GM21825 (cell line): ENCODE data around the gene UNKL.

Experiments
- ATAC-seq: cut with Tn5 transposase; IDR thresholded peaks from one replicate; pipeline ENCODE4 v1.9.1; 2021; ENCODE audit warnings: mild to moderate bottlenecking, moderate library complexity; ENCODE audit not compliant: unreplicated experiment

UNKL gene

DNA sequence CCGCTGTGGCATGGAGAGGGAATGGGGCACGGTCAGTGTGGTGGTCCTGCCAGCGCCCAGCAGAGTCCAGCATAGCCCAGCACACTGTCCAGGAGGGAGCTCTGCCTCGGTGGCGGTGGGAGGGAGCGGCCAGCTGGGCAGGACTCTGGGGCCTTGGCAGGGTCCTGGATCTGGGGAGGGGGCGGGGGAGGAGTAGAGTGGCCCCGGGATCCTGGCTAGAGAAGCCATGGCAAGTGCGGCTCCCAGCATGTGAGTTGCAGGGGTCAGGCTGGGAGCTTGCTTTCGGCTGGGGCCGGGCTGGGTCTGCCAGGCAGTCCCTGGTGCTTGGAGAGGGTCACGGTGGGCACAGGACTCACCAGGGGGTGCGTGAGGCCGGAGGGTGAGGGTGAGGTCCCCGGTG lies 58.9 kb downstream of the UNKL start:
- ATAC-seq: no peak

DNA sequence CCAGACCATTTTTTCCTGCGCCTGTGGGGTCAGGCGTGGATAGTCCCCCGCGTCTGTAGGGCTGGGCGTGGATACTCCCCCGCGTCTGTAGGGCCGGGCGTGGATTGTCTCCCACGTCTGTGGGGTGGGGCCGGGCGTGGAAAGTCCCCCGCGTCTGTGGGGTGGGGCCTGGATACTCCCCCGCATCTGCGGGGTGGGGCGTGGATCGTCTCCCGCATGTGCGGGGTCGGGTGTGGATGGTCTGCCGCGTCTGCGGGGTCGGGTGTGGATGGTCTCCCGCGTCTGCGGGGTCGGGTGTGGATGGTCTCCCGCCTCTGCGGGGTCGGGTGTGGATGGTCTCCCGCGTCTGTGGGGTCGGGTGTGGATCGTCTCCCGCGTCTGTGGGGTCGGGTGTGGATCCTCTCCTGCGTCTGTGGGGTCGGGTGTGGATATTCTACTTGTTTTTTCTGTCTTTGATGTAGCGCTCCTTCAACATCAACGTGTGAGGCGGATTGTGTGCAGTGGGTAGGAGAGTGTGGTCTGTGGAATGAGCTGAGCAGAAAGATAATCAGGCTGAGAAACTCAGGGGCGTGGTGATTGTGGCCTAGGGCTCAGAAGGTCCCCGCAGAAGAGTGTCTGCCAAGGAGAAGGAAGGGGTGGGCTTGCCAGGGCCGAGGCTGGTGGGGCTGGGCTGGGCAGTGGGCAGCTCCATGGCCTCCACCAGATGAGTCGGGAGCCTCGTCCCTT lies 59.5 kb downstream of the UNKL start:
- ATAC-seq: no peak

GRCh38 chr16:1351582-1352362 lies 62.7 kb downstream of the UNKL start, which contains the start of the genes GNPTG and TSR3:
TSS of gene GNPTG (plus strand) at chr16:1351931. CDS start at chr16:1351966, 35 bp downstream.
TSS of gene TSR3 (minus strand) at chr16:1351878. CDS start at chr16:1351804, 74 bp downstream.
- ATAC-seq: peak; percentile 51

GRCh38 chr16:1351215-1351581 lies 63.3 kb downstream of the UNKL start:
- ATAC-seq: peak; percentile 3

- ATAC-seq: no peak
These were observed 63.8 kb downstream of the UNKL start for GRCh38 chr16:1350691-1351090.

- ATAC-seq: no peak
These were observed 64.6 kb downstream of the UNKL start for GRCh38 chr16:1349951-1350350.

DNA sequence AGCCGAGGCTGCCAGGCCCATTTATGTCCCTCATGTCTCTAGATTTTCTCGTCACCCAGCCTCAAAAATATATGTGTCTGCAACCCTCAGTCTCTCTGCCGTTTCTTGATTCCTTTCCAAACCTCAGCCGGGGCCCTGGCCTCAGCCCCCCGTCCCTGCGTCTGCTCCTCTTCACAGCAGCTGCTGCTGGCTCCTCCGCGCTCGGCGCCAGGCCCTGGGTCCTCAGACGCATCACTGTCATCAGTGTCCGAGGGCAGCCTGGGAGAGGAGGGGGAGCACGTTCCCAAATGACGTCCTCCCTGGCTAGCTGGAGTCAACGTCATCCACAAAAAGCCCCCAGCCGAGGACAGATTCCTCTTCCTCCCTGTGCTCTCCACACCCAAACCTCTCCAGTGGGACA lies 65.2 kb downstream of the UNKL start:
- ATAC-seq: no peak

DNA sequence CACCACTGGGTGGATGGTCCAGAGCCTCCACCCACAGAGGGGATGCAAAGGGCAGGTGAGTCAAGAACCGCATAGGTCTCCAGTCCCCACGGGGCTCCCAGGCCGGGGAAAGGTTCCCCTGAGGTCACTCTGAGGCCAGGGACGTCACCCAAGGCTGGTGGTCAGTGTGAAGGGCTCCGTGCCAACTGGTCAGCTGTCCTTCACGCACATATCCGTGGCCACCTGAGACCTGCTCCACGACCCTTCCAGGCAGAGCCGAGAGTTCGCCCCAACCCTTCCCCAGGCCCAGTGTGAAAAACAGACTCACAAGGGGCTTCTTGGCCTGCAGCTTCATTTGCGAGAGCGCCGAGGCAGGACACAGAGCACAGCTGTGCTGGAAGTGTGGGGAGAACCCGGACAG lies 65.6 kb downstream of the UNKL start:
- ATAC-seq: no peak

DNA sequence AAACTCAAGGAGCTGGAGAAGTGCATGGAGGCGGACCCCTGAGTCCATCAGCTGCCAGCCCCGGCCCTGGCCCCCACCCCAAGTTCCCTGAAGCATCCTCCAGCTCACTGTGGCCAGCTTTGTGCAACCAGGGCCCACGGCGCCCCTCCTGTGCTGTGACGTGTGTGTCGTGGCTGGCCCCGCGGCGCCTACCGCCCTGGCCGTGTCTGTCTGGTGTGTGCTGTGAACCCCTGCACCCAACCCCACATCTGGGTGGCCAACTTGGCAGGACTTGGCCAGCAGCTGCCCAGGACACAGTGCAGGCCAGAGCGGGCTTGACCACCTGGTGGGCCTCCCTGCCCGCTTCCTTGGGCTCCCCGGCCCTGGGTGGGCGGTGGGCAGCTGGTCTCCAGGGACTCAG lies 66.1 kb downstream of the UNKL start:
- no peak for ATAC-seq

DNA sequence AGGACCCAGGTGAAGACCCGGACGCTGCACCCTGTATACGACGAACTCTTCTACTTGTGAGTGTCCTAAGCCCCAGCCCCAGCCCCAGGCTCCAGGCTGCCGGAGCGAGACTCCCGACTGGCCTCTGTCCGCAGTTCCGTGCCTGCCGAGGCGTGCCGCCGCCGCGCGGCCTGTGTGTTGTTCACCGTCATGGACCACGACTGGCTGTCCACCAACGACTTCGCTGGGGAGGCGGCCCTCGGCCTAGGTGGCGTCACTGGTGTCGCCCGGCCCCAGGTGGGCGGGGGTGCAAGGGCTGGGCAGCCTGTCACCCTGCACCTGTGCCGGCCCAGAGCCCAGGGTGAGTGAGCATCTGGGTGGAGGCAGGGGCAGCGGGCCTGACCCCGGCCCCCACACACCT lies 66.5 kb downstream of the UNKL start:
- ATAC-seq: no peak

DNA sequence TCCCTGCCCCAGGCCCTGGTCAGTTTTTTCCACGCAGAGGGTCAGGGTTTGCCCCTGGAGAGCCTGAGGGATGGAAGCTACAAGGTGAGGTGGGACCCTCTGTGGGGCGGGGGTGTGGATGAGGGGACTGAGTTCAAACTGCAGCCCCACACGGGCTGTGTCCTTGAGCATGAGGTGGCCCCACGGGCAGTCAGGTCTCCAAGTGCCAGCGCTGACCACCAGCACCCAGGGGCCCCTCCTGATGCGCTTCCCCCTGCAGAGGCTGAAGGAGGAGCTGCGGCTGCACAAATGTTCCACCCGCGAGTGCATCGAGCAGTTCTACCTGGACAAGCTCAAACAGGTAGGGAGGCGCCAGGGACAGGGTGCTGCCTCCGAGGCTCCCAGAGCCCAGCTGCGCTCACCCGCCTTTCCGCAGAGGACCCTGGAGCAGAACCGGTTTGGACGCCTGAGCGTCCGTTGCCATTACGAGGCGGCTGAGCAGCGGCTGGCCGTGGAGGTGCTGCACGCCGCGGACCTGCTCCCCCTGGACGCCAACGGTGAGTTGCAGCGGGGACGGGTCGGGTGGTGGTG lies 67.1 kb downstream of the UNKL start:
- ATAC-seq: no peak

DNA sequence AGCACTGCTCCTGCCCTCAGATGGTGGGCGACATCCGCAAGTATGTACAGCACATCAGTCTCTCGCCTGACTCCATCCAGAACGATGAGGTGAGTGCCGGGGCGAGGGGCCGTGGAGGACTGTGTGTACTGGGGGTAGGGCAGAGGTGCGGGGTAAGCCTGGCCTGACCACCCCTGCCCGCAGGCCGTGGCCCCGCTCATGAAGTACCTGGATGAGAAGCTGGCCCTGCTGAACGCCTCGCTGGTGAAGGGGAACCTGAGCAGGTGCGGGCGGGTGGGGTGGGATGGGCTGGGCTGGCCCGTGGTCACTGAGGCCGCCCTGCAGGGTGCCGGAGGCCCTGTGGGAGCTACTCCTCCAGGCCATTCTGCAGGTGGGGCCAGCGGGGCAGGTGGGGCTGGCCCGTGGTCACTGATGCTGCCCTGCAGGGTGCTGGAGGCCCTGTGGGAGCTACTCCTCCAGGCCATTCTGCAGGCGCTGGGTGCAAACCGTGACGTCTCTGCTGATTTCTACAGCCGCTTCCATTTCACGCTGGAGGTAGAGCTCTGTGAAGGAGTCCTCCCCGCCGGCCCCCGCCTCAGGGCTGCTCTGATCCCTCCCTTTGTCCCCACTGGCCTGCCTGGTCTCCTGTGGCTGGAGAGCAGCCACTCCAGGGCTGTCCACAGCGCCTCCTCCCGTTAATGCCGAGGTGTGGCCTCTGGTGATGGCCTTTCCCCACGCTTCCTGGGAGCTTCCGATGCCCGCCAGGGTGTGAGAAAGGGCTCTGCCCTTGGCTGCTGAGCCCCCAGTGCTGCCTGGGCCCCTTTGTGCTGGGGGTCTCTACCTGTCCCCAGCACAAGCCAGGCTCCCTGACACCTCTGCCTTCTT lies 67.8 kb downstream of the UNKL start:
- no peak for ATAC-seq

- no peak for ATAC-seq
These were observed 68.7 kb downstream of the UNKL start for GRCh38 chr16:1345651-1346421.

- no peak for ATAC-seq
These were observed 69.4 kb downstream of the UNKL start for GRCh38 chr16:1345087-1345486.

DNA sequence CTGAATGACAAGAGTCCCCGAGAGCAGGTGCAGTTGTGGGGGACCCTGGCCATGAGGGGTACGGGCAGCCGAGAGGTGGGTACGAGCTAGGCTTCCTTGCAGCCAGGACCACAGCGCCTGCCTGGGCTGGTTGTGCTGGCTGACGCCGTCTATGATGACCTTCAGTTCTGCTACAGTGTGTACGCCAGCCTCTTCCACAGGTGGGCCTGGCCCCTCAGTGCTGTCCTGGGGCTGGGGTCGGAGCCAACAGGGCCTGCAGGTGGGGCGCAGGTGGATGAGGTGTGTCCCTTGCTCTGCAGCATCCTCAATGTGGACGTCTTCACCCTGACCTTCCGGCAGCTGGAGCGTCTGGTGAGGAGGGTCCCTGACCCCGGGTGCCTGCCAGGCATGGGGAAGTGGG lies 70.0 kb downstream of the UNKL start:
- ATAC-seq: no peak

DNA sequence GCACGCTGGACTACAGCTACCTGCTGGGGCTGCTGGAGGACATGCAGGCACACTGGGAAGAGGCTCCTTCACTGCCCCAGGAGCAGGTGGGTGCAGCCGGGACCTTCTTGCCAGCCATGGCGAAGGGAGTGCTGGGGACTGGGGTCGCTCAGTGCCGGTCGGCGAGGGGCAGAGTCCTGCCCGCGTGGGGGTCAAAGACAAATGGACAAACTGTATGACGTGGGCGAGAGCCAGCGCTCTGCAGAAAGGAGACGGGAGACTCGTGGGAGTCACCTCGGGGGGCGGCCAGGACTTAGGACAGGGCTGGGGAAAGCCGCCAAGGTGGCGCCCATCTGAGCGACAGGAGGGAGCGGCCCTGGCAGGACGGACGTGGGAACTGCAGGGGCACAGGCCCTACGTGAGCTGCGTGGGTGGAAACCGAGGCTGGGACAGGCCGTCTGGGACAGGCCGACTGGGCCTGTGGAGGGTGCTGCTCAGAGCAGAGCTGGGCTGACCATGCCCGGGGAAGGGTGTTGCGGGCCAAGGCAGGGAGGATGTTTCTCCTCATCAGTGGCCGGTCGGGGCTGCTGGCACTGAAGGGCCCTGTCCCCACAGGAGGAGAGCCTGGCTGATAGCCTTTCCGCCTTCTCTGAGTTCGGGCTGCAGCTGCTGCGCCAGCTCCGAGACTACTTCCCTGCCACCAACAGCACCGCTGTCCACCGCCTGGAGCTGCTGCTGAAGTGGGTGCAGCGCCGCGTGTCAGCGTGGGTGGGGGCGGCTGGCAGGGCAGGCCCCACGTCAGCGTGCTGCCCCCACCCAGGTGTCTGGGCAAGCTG lies 70.9 kb downstream of the UNKL start:
- ATAC-seq: no peak

- peak; percentile 75 for ATAC-seq
These were observed 71.7 kb downstream of the UNKL start for GRCh38 chr16:1342526-1343427.
